Sigmoid colon (tissue), 4 donors: ENCODE data around the gene SLC30A3.

Experiments used
- POLR2A ChIP-seq, 2 donors: fragments of 450-650 bp; IDR thresholded peaks; one replicate each; pipeline ENCODE4 v1.6.1; 2016; ENCODE audit warnings: antibody characterized with exemption in 2 of 2, mild to moderate bottlenecking in 2 of 2, moderate library complexity in 2 of 2
- POLR2AphosphoS5 ChIP-seq, 4 donors: sonication (generic); formaldehyde crosslinking; IDR thresholded peaks; one replicate each; pipeline ENCODE4 v1.6.1; 2017; ENCODE audit warnings: antibody characterized with exemption in 4 of 4
- TF ChIP-seq, protein P1 (sequence below), 4 experiments: fragments of 450-650 bp in 3 of 4; fragments of 200-600 bp in 1 of 4; IDR thresholded peaks; one replicate each; pipeline ENCODE4 v1.5.1; 2016 to 2019; ENCODE audit warnings: antibody characterized with exemption in 4 of 4, mild to moderate bottlenecking in 3 of 4, moderate library complexity in 2 of 4

DNA sequence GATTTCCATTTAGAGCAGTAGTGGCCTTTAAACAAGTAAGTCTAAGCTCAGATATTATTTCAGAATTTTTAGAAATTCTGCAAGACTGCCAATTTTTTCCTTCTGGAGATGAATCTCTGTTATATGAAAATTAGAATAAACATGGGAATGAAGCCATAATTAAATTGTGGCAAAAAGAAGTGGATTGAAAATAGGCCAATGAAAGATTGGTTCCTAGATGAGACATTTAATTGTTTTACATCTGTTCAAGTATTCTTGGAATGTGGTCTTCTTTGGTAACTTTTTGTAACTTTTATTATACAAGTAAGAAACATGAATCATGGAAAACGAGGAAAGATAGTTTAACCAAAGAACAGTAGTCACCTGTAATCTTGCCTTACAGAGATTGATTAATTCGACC lies 35.3 kb downstream of the SLC30A3 start:
- TF ChIP-seq, protein P1, sequence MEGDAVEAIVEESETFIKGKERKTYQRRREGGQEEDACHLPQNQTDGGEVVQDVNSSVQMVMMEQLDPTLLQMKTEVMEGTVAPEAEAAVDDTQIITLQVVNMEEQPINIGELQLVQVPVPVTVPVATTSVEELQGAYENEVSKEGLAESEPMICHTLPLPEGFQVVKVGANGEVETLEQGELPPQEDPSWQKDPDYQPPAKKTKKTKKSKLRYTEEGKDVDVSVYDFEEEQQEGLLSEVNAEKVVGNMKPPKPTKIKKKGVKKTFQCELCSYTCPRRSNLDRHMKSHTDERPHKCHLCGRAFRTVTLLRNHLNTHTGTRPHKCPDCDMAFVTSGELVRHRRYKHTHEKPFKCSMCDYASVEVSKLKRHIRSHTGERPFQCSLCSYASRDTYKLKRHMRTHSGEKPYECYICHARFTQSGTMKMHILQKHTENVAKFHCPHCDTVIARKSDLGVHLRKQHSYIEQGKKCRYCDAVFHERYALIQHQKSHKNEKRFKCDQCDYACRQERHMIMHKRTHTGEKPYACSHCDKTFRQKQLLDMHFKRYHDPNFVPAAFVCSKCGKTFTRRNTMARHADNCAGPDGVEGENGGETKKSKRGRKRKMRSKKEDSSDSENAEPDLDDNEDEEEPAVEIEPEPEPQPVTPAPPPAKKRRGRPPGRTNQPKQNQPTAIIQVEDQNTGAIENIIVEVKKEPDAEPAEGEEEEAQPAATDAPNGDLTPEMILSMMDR (IDR thresholded peaks at IDR 0.05), result no peak
- TF ChIP-seq POLR2A (IDR thresholded peaks at IDR 0.05), result no peak
- TF ChIP-seq POLR2AphosphoS5 (IDR thresholded peaks at IDR 0.05), result no peak
